GM18526 (cell line): ENCODE measurements around the gene WFDC1.

Source experiments
- POLR2A ChIP-seq: IDR thresholded peaks from 3 replicates; pipeline ENCODE4 v1.6.1; 2011; ENCODE audit not compliant: insufficient read length; ENCODE audit errors: extremely low read depth

WFDC1 gene

GRCh38 chr16:84367750-84368307 lies 73.2 kb downstream of the WFDC1 start:
- TF ChIP-seq POLR2A, result no peak

DNA sequence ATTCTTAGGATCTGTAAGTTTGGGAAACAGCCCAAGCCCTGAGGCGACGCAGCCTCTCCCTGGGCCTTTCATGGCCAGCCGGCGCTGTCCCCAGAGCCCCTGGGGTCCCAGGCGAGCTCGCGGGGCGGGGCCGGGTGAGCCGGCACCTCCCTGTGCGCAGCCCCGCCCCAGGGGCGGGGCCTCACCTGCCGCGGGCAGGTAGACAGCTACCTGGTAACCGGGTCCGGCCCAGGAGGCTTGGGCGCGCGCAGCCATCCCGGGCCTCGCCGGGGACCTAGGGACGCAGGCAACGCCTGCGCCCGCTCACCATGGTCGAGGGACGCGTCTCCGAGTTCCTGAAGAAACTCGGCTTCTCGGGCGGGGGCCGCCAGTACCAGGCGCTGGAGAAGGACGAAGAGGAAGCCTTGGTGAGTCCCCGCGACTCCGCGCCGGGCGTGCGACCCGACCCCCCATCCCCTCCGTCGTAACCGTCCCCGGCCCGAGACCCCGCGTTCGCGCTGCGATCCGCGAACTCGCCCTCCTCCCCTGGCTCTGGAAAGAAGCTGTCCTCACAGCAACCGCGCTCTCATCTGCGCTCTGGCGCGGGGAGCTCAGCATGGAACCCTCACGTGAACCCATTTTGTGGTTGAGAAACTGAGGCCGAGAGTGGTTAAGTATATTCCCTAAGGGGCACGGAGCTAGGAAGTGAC lies 73.8 kb downstream of the WFDC1 start, which contains the start of gene ATP2C2:
TSS of gene ATP2C2 (plus strand) at position 231 of the 689 bp plus-strand sequence. CDS start at position 309, 78 bp downstream.
- no peak for TF ChIP-seq POLR2A

GRCh38 chr16:84369105-84369504 lies 74.4 kb downstream of the WFDC1 start:
- TF ChIP-seq POLR2A, result no peak

GRCh38 chr16:84369938-84370627 lies 75.4 kb downstream of the WFDC1 start:
- TF ChIP-seq POLR2A, result no peak

GRCh38 chr16:84370723-84371552 lies 76.3 kb downstream of the WFDC1 start:
- no peak for TF ChIP-seq POLR2A

DNA sequence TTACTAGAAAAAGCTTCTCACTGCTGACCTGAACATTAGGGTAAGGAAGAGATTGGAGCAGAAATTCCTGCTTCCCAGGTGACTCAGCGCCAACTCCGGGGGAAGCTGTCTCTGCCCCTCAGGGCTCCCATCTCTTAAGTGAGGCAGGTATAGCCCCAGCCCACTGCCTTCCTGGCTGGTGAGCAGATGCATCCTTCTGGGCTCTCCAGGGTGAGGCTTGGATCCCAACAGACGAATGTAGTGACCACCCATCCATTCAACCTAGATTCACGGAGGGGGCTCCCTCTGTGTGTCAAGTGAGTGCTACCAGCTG lies 76.8 kb downstream of the WFDC1 start:
- TF ChIP-seq POLR2A, result no peak

DNA sequence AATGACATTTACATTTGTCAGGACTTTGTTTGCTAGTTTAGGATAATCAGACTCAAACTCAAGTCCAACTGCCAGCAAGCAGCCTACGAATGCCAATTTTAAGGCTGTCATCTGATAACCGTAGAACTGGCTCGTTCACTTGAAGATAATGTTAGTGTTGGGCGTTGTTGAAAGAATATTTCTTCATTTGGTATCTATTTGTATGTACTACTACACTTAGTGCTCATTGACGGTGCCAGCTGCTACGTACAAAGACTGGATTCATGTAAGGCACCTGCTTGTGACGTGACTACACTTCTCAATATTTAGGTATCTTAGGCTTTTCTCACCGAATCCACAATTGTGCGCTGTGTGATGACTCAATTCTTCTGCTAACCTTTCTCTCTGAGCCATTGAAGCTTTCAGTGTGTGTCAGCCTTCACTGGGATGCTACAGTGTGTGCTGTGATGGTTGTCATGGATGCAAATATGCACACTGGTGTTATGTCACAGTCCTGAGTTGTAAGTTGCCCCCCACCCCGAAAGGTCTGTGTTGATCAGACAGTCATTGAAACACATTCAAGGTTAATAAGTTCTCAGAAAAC lies 79.3 kb downstream of the WFDC1 start:
- TF ChIP-seq POLR2A, result no peak

DNA sequence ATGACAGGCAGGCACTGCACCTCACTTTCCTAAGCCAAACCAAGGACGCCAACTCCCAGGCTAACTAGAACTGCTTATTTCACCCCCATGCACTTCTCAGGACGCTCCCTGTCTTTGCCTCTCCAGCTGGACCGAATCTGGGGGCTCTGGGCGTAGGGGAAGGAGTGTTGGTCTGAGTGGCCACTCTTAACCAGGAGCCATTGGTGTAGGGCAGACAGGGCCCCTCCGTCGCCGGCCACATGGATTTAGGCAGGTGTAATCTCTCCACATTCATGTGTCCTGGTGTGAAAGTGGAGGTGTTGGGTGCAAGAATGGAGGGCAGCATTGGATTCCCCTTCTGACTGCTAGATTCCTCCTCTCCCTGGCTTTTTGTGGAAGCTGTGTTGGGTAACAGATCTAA lies 83.4 kb downstream of the WFDC1 start:
- TF ChIP-seq POLR2A, result no peak

DNA sequence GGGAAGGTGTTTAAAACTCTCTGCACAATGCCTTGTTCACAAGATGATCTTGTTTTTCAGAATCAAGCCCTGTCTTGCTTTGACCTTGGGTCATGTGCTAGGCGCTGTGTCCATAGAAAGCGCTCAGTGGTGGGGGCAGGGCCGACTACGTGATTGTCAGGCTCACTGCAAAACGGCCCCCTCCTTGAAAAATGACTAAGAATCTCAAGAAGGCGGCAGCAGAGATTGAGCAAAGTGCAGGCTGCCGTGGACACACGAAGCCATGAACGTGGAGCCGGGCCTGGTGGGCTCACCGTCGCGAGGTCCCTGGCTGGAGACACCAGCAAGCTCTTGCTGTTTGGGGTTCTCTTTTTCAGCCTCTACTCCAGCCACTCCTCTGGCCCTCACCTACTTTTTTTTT lies 83.9 kb downstream of the WFDC1 start:
- TF ChIP-seq POLR2A, result no peak

DNA sequence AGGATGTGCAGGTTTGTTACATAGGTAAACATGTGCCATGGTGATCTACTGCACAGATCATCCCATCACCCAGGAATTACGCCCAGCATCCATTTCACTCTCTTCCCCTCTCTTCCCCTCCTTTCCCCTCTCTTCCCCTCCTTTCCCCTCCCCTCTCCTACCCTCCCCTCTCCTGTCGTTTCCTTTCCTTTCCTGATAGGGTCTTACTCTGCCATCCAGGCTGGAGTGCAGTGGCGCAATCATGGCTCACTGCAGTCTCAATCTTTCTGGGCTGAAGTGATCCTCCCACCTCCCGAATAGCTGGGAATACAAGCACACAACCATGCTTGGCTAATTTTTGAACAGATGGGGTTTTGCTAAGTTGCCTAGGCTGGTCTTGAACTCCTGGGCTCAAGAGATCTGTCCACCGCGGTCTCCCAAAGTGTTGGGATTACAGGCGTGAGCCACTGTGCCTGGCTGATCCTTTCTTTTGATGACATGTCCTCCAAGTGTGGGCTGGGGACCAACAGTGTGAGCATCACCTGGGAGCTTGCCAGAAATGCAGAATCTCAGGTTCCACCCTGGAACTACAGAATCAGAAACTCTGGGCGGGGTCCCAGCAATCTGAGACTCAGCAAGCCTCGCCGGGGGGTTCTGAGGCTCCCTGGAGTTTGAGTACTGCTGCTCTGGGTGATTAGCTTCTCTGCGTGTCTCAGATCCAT lies 84.5 kb downstream of the WFDC1 start:
- TF ChIP-seq POLR2A, result no peak
